Vagina (tissue), 2 donors: ENCODE results near the gene LRIT2.

Source experiments
- CTCF ChIP-seq, 3 experiments: fragments of 450-650 bp in 2 of 3; fragments of 200-600 bp in 1 of 3; sonication (generic) in 1 of 3; IDR thresholded peaks; one replicate each; pipeline ENCODE4 v1.5.1; 2017 to 2019; ENCODE audit warnings: antibody characterized with exemption in 3 of 3, mild to moderate bottlenecking in 2 of 3, moderate library complexity in 2 of 3
- POLR2A ChIP-seq, 2 donors: fragments of 450-650 bp; IDR thresholded peaks; one replicate each; pipeline ENCODE4 v1.6.1; 2017; ENCODE audit warnings: antibody characterized with exemption in 2 of 2, mild to moderate bottlenecking in 2 of 2, moderate library complexity in 2 of 2
- POLR2AphosphoS5 ChIP-seq, 2 donors: sonication (generic); formaldehyde crosslinking; IDR thresholded peaks; one replicate each; pipeline ENCODE4 v1.9.0; 2017; ENCODE audit warnings: antibody characterized with exemption in 2 of 2, mild to moderate bottlenecking in 2 of 2, low read depth in 1 of 2; ENCODE audit not compliant: insufficient read depth in 1 of 2

GRCh38 chr10:84217746-84218145 is 7.6 kb downstream of the LRIT2 start:
- TF ChIP-seq POLR2AphosphoS5 (IDR thresholded peaks at IDR 0.05; ENCODE audit: insufficient read depth in 1 of 2, low read depth in 1 of 2) (no peak), CTCF (IDR thresholded peaks at IDR 0.05) (no peak), POLR2A (IDR thresholded peaks at IDR 0.05) (no peak)
